Stimulated activated CD8-positive, alpha-beta memory T cell treated with anti-CD3 and anti-CD28 coated beads, Interleukin-15, amount 100 ng/mL, for 48 hours (primary cell): Measurements from ENCODE around the gene ADGRG7.
"Not testable (repeated sequence)": the region's sequence is repeated elsewhere in the genome, so short reads cannot be mapped to it uniquely, and the experiment has no call there.

Experiments
- DNase-seq, 2 donors: peaks; one replicate each; pipeline ENCODE4 v3.0.0-alpha.2; 2020; ENCODE audit warnings: low read depth in 2 of 2

ADGRG7 gene

GRCh38 chr3:100645913-100646312, 36.5 kb downstream of the ADGRG7 start:
- no peak for DNase-seq

GRCh38 chr3:100647171-100647570, 37.8 kb downstream of the ADGRG7 start:
- DNase-seq, result no peak

- no peak for DNase-seq
These were observed 38.3 kb downstream of the ADGRG7 start for GRCh38 chr3:100647657-100648056.

GRCh38 chr3:100650651-100651619, 41.5 kb downstream of the ADGRG7 start:
- no peak for DNase-seq

- DNase-seq, result no peak
These were observed 44.3 kb downstream of the ADGRG7 start for GRCh38 chr3:100653604-100654294.

GRCh38 chr3:100656945-100657344, 47.5 kb downstream of the ADGRG7 start:
- DNase-seq, result no peak

- not testable (repeated sequence) for DNase-seq
These were observed 51.9 kb downstream of the ADGRG7 start for GRCh38 chr3:100661294-100661693.

- DNase-seq, result no peak
These were observed 52.9 kb downstream of the ADGRG7 start for GRCh38 chr3:100662113-100662823.

- peak in 1 of 2 donors; percentile 11 for DNase-seq
These were observed 55.8 kb downstream of the ADGRG7 start for GRCh38 chr3:100665230-100665629.

- DNase-seq, result not testable (repeated sequence)
These were observed 57.3 kb downstream of the ADGRG7 start for GRCh38 chr3:100666699-100667098.

- not testable (repeated sequence) for DNase-seq
These were observed 57.9 kb downstream of the ADGRG7 start for GRCh38 chr3:100667316-100667715.

GRCh38 chr3:100670995-100671394, 61.6 kb downstream of the ADGRG7 start:
- DNase-seq, result not testable (repeated sequence)

- no peak for DNase-seq
These were observed 72.1 kb downstream of the ADGRG7 start for GRCh38 chr3:100681496-100681895.

- no peak for DNase-seq
These were observed 72.9 kb downstream of the ADGRG7 start for GRCh38 chr3:100682056-100682853.

GRCh38 chr3:100682854-100683760, 73.7 kb downstream of the ADGRG7 start:
- DNase-seq, result no peak

- DNase-seq, result no peak
These were observed 83.8 kb downstream of the ADGRG7 start for GRCh38 chr3:100693225-100693624.

GRCh38 chr3:100695696-100696095, 86.3 kb downstream of the ADGRG7 start:
- no peak for DNase-seq

- no peak for DNase-seq
These were observed 86.8 kb downstream of the ADGRG7 start for GRCh38 chr3:100696161-100696560.

GRCh38 chr3:100697172-100697571, 87.8 kb downstream of the ADGRG7 start:
- no peak for DNase-seq

GRCh38 chr3:100697723-100698285, 88.4 kb downstream of the ADGRG7 start:
- DNase-seq, result no peak
